SK-N-MC (cell line): ENCODE data around the gene WDR20.

Source experiments
- EZH2 ChIP-seq: fragments of 200-600 bp; sonication (generic); IDR thresholded peaks from one replicate; pipeline ENCODE4 v1.6.1; 2017; ENCODE audit warnings: antibody characterized with exemption
- FOXP2 ChIP-seq: optimal IDR thresholded peaks from 2 replicates; pipeline ENCODE3; 2011; ENCODE audit warnings: mild to moderate bottlenecking, moderate library complexity; ENCODE audit not compliant: insufficient read depth; ENCODE audit errors: extremely low read length, control extremely low read depth
- POLR2AphosphoS5 ChIP-seq: IDR thresholded peaks from 2 replicates; pipeline ENCODE4 v1.6.1; 2012; ENCODE audit warnings: mild to moderate bottlenecking, low read depth, low read length, borderline replicate concordance

DNA sequence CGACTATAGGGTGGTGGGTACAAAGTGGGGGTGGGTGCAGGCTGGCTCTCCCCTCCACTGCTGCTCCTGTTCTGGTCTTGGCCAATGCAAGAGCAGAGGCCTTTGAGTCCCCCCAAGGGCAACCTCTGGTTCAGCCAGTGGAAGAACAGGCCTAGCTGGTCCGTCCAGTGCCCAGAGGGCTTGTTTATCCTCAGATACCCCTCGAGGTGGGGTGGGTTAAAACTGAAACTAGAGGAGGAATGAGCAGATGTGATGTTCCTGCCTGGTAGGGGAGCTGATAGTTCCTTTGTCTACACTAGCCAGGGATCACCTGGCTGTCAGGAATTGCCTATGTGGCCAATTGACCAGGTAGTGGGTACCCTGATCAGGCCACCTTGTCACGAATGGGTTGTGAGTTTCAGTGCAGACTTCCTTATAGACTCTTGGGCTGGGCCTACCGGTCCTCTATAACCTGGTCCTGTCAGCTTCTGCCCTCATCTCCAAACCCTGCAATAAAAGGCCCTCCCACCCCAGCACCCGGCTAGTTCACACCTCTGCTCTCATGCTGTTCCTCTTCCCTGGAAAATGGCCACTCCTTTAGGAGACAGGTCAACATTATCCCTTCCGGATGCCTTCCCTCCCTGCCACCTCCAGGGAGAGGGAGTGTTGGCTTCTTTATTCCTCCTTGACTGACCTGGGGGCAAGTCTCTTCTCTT, 42.1 kb upstream of the WDR20 start:
- no peak for TF ChIP-seq EZH2
- TF ChIP-seq POLR2AphosphoS5, result no peak
- TF ChIP-seq FOXP2, result no peak
